Activated CD8-positive, alpha-beta memory T cell treated with anti-CD3 and anti-CD28 coated beads for 48 hours (primary cell): Measurements from ENCODE around the gene KRT71.
"Not testable (repeated sequence)": the region's sequence is repeated elsewhere in the genome, so short reads cannot be mapped to it uniquely, and the experiment has no call there.

Experiments used
- DNase-seq, 3 experiments: peaks; one replicate each; pipeline ENCODE4 v3.0.0-alpha.2; 2020; ENCODE audit warnings: low read depth in 2 of 3, low spot score in 2 of 3

KRT71 gene

DNA sequence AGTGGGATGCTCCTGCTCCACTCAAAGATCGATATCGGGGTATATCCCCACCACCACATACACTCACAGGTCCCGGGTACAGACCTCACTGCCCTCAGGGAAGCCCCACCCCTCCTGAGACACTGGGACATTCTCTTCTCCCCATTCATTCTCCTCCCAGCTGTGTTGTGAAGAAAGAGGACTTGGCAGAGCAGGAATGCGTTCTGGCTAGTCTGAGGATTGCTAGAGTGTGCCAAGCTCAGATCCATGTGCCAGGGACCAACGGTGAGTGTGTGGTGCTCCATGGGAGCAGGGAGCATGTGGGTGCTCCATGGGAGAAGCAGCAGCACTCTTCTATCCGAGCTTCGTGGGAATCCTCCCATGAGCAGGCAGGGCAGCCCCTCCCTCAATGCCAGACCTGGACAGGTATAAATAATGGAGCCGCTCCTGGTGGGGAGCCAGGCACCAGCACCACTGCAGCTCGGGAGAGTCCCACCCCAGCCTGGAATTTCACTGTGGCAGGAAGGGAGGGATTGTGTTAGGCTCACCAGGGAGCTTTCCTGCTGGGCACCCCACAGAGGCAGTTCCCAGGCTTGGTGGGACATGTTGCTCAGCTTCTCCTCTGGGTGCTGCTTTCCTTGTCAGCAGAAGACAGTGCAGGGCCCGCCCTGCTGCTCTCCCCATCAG, 30.5 kb downstream of the KRT71 start:
- DNase-seq = no peak

DNA sequence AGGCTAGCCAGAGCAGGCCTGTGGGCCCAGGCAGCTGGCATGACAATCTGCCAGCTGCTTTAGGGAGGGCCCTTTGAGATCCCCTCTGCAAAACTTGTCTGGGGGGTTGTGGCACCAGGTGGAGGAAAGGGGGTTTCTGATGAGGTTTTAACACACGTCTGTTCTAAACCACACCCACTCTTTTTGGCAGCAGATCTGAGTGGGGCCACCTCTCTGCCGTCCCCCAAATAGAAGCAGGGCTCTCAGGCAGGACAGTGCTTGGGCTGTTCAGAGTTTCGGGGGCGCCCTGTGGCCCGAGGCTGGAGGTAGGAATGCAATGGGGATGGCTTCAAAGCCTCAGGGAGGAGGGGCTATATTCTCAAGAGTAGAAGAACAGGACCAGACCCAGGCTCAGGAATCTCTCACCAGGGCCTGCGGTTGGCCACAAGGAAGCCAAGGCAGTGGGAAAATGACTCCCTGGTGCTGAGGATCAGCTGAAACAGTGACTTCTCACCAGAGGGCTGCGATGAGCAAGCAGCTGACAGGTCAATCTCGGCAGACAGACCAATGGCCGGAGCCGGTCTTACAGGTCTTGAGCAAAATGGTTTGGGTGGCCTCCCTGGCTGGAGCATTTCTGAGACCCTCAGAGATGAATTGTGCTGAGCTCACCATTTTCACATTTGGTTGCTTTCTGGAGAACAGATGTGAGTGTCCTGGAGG, 31.2 kb downstream of the KRT71 start:
- DNase-seq = no peak

DNA sequence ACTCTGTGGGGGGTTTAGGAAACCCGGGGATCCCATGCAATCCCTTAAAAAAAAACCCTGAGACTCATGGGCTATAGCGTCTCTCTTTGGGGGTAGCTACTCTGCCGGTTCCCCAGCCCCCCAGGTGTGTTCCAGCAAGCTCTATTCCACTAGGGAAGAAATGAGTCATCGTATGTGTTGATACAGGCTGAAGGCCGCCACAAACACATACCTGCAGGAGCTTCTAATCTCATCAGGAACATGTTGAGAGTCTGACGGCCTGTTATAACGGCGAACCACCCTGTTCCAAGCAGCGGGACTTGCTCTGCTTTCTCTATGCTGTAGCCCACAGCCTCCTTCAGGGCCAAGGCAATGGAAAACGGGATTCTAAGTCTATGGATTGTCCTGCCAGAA, 31.8 kb downstream of the KRT71 start:
- no peak for DNase-seq

DNA sequence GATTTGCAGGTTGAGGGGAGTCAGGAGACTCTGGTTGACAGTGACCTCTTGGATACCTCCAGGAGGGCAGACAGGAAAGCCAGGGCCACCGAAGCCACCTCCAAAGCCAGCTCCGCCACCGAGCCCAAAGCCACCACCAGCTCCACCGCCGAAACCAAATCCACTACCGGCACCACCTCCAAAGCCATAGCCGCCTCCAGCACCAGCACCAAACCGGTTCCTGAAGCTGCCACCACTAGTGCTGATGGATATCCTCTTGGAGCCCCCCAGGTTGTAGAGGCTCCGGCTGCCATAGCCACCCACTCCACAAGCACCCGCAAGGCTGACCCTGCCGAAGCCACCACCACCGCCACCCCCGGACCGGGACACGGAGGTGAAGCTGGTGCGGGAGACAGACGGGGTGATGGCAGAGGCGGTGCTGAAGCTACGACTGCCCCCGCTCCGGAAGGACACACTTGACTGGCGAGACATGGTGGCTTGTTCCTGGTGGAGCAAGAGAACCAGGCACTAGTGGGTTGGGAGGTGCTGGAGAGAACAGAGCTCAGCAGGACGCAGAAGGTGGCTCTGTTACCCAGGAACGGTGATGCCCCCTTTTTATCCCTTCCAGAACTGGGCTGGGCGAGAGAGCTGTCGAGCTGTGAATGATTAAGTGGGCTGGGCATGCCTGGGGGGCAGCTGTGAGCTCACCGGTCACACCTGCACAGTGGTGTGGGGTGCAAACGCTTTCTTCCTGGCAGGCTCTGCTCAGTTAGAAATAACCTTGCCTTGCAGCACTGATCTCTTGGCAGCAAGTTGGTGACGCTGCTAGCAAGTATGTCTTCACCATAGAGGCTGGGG, 32.9 kb downstream of the KRT71 start, which contains the start of gene KRT5:
KRT5 (minus strand) TSS at position 569 of the 837 bp plus-strand sequence; CDS start at position 471, 98 bp downstream.
- no peak for DNase-seq

DNA sequence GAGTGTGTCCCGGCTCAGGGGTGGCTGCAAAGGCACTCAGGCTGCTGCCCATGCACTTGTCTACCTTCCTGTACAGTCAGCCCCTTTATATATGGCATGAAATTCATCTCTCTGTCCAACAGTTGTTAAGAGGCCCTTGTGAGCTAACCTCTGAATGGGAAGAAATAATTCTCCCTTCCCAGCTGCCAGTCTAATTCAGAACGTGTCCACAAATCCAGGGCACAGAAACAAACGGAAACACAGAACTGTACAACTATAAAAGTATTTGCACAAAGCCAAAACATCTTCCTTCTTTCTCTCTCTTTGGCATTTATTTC, 33.6 kb downstream of the KRT71 start:
- no peak for DNase-seq

DNA sequence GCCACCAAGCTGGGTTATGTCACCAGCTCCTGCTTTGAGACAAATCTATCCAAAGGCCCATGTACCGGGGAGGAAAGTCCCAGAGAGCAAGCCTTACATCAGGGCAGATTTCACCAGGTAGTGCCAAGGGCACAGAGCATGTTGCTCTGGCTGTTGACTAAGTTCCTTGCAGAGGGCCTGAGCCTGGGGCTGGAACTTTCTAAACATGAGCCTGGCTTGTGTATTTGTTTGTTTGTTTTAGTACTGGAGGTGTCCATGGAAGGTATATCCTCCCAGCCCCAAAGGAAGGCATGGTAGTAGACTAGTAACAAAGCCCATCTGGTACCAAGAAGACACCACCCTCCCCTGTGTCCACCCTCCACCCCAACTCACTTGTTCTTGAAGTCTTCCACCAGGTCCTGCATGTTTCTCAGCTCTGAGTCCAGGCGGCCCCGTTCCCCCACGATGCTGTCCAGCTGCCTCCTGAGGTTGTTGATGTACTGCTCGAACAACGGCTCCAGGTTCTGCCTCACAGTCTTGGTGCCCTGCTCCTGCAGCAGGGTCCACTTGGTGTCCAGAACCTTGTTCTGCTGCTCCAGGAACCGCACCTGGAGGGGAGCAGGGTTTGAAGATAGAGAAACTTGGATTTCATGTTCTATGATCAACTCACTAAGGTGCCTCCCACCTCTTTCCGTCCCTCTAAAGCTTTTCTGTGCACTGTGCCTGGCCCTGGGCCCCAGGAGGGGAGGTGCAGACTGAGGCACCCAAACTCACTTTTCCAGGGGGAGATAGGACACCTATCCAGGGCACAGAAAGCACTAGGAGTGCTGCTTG, 34.2 kb downstream of the KRT71 start:
- DNase-seq = no peak

DNA sequence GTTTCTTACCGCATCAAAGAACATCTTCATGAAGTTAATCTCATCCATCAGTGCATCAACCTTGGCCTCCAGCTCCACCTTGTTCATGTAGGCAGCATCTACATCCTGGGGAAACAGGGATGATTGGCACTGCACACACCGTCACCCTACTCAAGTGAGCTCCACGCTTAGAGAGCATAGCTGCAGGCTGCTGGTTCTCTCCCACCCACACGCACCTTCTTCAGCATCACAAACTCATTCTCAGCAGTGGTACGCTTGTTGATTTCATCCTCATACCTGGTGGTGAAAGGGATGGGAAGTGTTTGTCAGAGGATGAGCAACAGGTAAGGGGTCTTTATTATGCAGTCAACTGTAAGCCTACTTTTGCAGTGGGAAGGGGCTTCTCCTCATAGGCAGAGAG, 35.1 kb downstream of the KRT71 start:
- DNase-seq = no peak

DNA sequence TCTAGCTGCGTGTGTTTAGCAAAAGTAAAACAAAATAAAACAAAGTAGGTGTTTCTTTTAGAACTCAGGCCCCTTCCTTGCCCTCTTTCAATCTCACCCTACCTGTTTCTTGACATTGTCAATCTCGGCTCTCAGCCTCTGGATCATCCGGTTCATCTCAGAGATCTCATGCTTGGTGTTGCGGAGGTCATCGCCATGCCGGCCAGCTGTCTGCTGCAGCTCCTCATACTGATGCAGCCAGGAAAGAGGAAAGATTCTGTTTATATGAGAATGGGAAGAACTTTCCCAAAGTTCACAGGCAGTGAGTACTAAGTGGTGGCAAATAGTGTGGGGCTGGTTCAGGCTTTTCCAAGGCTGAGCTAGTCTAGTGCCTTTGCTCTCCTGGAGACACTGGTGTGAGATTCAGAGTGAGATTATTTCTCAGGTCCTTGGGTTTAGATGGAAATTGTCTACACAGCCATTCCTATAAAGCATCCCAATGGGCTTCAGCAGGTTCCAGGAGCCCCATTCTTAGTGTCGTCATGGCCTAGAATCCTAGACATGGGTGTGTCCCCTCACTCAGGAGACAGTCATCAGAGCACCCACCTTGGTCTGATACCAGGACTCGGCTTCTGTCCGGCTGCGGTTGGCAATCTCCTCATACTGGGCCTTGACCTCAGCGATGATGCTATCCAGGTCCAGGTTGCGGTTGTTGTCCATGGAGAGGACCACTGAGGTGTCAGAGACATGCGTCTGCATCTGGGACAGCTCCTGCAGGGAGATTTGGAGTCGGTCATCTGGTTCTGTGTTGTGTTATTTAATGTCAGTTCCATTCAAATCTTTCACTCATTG, 35.7 kb downstream of the KRT71 start:
- DNase-seq = no peak

DNA sequence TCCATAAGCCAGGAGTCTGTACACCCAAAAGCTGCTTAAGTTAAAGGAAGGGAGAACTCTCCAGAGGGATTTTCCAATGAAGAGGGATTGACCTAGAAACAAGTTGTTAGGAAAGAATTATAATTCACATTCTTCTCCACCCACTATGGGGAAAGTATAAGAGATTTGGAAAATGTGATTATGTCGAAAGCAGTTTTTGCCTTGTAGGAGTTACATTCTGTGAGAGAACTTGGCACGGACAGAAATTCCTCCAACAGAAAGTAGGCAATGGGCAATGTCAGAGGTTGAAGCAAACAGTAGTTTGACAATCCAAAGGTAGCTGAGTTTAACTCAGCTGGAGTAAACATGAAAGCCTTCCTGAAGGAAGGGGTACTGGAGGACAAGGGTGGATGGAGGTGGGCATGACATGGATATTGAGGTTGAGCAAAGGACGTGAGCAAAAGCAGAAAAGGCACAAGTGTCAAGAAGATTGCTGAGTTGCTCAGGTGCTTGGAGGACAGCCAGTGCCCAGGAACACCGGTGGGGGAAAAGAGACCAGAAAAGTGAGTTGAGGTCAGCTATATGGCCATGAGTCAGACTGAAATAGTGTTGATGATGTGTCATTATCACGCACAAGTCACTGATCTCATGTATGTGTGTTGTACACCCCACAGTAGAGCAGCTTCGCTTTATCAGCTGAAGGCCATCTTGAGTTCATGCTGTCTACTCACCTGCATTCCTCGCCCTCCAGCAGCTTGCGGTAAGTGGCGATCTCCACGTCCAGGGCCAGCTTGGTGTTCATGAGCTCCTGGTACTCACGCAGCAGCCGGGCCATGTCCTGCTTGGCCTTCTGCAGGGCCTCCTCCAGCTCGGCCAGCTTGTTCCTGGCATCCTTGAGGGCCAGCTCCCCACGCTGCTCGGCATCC, 36.8 kb downstream of the KRT71 start:
- no peak for DNase-seq

DNA sequence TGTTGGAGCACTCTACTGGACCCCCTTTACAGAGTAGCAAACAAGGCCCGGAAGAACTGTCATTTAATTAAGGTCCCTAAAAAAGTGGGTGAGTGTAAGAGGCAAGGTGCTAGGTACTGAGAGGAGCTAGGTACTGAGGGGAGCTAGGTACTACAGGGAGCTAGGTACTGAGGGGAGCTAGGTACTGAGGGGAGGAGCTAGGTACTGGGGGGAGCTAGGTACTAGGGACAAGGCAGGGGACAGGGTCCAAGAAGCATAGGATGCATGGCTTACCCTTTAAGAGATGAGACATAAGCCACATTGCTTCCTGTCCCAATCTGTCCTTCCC, 37.7 kb downstream of the KRT71 start:
- DNase-seq = no peak

DNA sequence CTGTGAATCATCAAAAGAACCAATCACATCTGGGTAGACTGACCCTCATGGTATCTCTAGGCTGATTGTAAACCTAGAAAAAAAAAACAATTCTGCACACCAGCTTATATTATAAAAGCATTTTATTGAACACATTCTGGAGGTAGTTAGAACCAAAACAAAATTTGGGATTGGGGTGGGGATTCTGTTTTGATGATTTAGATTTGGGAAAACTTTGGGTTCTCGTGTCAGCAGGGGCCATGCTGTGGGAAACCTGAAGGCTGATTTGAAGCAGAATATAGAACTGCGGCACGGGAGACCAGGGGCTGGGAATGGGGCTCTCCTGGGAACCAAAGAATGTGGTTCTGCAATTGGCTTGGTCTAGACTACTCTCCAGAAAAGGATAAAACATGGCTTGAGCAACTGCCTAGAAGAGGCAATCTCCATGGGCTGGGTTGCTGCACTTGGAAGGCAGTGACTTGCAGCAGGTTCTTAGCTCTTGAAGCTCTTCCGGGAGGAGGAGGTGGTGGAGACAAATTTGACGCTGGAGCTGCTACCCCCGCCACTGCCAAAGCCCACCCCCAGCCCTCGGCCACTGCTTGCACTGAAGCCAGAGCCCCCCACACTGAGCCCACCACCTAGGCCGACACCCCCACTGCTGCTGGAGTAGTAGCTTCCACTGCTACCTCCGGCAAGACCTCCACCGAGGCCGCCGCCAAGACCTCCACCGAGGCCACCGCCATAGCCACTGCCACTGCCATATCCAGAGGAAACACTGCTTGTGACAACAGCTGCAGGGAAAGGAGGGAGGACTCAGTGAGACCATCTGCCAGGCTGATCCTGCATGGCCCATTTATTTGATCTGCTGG, 38.2 kb downstream of the KRT71 start:
- no peak for DNase-seq

DNA sequence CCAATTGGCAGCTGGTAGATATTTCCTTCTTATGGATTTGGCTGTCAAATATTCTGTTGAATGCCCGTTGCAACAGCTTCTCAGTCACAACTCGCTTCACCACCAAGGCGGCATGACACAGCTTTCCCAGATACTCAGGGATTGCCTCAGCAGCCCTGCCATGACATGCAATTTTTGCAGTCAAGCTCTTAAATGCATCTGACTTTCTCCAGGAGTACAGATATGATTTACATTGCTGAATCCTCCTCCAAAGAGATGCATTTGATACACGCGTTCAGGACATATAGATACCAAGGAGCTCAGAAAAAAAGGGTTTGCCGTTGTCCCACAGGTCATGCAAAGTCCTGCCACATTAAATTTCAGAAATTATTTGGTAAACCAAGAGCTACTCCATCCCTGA, 39.2 kb downstream of the KRT71 start:
- no peak for DNase-seq

DNA sequence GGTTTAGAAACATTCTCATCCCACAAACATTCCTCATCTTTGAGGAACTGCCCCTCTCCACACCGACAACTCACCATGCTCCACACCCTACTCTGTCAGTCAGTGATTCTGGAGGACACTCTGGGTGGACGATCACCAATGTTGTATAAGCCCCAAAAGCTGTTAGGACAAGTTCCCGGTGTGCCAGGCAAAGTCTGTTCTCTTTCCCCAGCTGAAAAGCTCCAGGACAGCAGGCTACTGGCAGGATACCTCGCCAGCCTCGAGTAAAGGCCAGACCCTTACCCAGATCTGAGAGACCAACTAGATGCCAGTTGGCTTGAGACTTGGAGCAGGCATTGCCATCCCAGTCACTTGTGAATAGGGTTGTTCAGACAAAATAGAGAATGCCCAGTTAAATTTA, 44.7 kb downstream of the KRT71 start:
- DNase-seq = no peak

DNA sequence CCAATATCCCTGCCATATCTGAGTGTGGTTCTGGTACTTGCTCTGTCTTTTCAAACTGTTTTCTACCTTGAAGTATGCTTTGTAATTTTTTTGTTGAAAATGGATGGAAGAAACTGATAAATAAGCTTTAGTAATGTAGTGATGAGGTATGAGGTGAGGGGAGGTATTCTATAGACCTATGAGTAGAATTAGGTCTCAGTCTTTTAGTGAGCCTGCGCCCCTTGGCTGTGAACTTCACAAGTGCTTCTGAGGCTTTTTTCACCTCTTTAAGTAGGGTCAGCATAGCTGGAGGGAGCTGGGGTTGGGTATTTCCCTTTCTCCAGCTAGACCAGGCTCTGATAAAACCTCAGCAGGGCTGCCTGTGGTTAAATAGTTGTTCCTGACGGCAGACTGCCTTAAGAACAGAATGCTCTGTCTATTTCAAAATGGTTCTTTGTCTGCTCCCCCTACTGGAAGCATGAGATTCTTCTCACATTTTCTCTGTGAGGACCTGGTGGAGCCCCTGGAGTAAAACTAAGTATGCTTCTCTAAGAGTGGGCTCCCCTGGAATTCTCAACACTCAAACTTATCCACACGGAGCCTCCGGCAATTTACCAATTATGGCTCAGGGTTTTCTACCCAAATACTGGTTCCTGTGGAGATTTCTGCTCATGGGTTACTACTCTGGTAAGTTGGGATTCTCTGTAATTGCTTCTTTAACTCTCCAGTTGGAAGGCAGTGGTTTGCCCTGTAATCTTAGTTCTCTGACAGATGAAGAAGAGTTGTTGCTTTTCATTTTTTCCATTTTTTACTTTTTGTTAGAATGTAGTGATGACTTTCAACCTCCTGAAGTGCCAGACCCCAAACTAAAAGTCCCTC, 45.9 kb downstream of the KRT71 start:
- DNase-seq = peak in 1 of 3 experiments; percentile 2

DNA sequence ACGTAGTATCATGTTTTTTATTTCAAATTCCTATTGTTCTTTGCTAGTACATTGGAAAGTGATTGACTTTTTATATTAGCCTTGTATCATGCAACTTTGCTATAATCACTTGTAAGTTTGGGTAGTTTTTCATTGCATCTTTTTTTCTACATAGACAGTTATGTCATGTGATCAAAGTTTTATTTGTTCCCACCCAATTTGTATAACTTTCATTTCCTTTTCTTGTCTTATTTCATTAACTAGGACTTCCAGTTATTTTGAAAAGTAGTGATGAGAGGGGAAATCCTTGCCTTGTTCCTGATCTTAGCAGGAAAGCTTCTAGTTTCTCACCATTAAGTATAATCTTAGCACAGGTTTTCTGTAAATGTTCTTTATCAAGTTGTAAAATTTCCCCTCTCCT, 50.1 kb downstream of the KRT71 start:
- no peak for DNase-seq

DNA sequence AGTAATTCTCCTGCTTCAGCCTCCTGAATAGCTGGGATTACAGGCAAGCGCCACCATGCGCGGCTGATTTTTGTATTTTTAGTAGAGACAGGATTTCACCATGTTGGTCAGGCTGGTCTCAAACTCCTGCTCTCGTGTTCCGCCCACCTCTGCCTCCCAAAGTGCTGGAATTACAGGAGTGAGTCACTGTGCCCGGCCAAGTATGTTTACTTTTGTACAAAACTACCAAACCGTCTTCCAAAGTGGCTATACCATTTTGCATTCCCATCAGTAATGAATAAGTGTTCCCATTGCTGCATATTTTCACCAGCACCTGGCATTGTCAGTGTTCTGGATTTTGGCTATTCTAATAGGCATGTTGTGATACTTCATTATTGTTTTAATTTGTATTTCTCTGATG, 51.5 kb downstream of the KRT71 start:
- no peak for DNase-seq

DNA sequence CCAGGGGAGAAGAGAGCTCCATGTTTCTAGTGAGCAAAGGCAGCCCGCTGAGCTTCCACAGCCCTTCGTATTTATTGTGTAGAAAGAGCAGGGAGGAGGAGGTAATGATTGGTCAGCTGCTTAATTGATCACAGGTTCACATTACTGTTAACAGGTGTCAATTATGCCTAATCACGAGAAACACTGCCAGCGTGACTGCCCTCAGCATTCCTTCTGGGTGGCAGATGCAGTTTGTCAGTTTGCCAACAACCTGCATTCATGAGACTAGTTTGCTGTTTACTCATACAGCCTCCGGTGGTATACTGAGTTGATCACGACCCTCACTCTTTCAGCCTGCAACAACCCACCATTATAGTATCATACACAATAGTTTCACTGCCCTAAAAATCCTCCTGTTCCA, 52.4 kb downstream of the KRT71 start:
- not testable (repeated sequence) for DNase-seq
